C1 segment of cervical spinal cord (tissue), 14 donors: ENCODE measurements around the gene LDHAL6B.

ENCODE experiments used
- DNase-seq, 14 donors: peaks; one replicate each; lab custom pipeline; 2025; lab: John Stamatoyannopoulos, UW

Gene LDHAL6B

DNA sequence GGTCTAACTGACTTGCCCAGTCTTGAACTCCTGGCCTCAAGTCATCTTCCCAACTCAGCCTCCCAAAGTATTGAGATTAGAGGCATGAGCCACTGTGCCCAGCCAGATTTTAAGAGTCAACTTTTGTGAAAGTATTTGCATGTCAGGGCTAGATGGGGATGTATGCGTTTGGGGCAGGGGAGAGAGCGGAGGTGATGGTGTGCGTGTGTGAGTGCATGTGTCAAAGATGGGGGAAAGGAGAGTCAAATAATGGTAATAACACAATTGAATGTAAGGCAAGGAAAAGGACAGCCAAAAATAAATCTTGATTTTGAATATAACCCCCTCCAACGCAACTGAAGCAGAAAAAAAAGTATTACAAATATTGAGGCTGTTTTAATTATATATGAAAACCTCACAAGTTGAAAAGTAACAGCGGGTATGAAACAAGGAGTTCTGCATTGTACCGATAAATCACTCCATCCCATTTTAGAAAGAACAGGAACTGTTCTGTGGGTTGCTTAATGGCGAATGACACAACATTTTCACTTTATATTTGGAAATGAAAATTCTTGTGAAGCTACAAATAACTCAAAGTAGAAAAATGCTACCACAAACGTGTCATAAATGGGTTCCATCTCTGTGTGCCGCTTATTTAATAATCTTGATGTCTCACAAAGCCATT, 29.9 kb upstream of the LDHAL6B start:
- no peak for DNase-seq

DNA sequence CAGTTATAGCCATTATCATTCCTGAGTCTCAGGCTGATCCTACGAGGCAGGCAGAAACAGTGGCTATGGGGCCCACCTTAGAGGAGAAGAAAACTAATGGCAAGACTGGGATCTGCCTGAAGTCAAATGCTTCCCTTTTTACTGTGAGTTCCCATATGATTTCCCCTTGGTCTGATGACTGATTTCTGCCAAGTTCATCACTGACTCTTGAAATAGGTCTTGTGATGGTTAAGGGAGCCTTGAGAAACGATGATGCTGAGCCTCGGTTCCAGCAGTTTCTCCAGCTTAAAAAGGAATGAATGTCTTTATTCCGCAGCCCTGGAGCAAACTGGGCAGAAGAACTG, 29.4 kb upstream of the LDHAL6B start:
- peak in 2 of 14 donors; percentile 18 to 38 for DNase-seq

DNA sequence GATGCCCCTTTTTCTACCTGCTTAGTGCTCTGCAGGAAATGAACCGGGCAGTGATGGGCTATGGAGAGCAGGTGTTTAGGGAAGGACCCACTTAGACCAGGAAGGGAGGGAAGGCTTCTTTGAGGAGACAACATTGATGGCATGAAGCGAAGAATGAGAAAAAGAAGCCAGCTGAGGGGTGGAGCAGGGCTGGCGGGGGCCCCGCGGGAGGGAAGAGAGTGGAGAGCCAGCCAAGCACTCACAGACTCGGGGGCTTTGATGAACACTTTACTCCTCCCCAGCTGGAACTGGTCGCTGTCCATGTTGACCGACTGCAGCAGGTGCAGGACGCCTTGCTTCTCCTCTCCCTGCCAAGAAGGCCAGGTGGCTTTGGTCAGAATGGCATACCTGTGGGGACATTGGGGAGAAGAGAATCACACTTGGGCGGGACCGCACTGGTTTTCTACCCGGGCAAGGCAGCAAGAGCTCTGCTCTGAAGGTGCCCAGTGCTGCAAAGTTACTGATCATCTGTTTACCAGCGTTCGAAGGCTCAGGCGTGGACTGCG, 28.4 kb upstream of the LDHAL6B start:
- DNase-seq, result no peak

DNA sequence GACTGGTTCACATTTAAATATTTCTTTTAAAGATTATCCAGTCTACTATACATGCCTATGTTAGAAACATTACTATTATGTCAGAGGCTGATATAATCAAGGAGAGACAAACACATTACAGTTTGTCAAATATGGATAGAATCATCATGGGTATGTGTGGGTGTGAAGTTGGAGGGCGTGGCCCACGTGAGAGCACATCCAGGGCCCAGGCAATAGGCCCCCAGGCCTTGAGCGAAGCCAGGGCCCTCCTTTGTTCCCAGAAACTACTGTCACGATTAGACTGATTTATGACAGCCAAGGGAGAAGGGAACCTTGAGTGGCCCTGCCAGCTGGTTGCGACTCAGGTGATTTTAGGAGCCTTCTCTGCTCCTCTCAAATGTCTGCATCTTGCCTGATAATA, 26.9 kb upstream of the LDHAL6B start:
- DNase-seq, result no peak

DNA sequence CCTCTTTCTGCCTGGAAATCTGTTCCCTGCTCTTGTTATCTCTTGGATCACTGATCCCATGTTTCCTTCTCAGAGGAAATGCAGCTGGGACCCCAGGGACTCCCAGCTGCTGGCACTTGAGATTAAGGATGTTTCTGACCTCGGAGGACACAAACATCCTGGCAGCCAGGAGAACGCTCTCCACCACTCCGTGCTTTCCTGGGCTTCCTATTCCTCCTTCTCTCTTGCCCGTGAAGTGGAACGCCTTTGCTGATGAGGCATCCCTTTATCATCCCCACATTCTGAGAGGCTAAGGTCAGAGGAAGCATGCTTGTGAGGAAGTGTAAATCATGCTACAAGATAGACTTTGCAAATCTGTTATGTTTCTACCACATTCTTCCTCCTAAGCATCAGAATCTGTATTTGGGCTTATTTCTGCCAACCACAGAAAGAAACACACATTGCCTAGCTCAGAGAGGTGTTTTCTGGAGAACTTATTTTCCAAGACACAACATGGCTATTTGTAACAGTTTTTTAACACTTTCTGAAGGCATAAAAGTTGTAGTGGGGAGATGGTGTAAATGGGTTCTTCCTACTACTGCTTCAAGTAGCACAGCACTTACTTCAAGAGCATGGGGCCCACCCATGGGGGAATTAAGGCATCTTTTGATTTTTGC, 25.6 kb upstream of the LDHAL6B start:
- no peak for DNase-seq

DNA sequence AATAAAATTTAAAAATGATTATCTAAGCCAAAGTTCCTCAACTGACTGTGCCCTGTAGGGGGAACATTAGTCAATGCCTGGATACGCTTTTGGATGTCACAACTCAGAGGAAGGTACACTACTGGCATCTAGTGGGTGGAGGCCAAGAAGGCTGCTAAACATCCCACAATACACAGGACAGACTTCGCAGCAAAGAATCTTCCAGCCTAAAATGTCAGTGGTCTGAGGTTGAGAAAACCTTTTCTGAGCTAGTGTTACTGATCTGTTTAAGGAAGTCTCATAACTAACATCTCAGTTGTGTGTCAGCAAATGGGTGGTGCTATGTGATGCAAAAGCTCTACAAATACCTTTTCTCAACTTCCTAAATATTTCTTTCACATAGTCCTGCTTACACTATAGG, 20.9 kb upstream of the LDHAL6B start:
- DNase-seq, result no peak

DNA sequence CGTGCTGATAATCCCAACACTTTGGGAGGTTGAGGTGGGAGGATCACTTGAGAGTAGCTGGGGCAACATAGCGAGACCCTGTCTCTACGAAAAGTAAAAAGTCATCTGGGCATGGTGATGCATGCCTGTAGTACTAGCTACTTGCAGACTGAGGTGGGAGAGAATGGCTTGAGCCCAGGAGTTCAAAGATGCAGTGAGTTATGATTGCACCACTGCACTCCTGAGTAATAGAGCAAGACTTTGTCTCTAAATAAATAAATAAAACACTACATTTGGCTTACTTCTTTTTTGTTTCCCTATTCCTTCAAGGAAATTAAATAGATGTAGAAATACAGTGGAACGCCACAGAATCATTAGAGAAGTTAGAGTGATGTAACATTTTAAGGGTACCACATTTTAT, 20.1 kb upstream of the LDHAL6B start:
- no peak for DNase-seq

DNA sequence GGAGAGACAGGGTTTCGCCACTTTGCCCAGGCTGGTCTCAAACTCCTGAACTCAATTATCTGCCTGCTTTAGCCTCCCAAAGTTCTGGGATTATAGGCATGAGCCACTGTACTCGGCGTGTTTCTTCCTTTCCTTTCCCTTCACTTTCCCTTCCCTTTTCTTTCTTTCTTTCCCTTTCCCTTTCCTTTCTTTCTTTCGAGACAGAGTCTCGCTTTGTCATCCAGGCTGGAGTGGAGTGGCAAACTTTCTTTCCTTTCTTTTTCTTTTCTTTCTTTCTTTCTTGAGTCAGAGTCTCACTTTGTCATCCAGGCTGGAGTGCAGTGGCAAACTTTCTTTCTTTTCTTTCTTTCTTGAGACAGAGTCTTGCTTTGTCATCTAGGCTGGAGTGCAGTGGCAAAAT, 17.4 kb upstream of the LDHAL6B start:
- DNase-seq, result no peak

DNA sequence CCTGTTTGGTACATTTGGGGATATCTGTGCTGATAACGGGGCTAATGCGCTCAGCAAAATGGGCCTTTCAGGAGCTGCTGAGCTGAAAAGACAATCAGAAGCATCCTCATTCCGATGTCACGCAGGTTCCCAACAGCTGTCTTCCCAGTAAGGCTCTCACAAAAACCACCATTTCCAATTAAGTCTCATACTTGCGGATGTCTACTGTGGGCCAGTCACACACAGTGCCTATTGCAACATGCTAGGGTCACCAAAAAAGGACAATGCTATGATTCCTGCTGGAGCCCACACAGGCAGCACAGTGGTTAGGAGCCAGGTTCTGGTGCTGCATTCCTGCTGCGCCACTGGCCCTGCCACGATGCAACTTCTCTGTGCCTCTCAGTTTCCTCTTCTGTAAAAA, 16.4 kb upstream of the LDHAL6B start:
- no peak for DNase-seq

DNA sequence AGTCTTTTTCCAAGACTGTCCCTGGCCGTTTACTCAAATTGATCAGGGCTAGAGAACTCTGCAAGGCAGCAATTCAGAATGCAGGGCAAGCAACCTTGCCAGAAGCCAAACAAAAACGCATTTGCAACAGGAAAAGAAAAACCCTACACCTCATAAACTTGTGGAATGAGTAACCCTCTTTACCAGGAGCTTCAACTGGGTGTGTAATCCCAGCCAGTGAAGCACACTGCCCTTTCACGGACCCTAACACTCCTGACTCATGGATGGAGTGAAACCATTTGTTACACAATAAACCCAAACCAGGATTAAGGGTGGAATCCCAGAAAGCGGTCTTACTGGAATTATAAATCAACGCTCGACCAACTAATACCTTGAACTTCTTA, 14.8 kb upstream of the LDHAL6B start:
- DNase-seq, result peak in 1 of 14 donors; percentile 26

DNA sequence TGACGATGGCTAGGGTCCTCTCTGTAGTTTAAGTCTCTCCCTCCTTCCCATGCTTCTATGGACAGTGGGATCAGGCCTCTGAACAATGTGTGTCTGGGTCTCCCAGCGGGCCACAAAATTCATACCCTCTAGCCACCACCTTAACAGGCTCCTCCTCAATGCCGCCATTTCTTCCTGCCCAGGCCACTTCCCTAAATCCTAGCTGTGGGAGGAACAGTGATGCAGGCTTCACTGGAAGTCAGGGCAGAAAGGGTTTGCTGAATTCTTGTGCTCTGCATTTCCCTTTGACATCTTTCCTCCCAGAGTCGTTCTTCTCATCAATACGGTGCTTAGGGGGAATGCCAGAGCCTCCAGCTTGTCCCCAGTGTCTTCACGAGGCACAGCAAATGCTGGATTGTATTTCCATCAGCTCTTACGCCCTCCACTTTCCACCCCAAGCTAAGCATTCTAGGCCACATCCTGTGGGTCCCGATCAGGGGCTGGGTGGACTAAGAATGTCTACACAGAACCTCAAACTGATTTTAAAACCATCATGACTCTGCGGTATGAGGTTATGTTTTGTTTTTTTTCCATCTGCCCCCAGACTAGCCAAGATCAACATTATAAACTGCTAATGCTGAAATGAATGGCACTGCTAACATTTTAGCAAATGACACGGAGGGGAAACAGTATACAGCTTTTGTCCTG, 11.9 kb upstream of the LDHAL6B start:
- DNase-seq, result no peak

DNA sequence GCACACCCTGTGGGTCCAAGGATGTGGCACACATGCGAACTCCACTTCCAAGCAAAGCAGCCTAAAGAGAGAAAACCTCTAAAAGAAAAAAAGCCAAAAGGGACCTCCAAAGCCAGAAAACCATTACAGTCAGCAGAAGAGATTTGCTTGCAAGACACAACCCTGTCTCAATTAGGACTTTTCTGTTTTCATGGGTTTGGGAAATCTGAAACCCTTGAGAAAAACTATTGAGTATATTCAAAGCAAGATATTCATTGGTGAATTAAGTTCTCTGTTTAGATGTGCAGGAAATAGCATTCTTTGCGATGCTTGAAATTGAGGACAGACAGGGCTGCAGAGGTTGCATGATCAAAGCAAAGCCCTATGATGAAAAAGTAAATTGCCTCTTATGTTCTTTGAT, 10.2 kb upstream of the LDHAL6B start:
- no peak for DNase-seq

DNA sequence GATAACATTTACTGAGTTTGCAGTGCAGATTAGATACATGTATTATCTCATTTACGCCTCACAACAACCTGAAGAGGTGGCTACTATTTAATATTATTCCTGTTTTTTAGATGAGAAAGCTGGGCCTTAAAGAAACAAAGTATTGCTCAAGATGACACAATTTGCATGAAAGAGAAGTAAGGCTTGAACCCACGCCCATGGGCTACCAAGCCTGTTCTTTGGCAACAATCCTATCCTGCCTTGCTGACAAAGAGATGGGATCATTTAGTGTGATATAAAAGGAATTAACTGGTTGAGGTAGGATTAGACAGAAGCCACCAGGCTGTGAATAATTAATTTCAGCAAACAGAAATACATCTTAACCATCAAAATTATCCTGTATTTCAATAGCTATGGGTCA, 9.2 kb upstream of the LDHAL6B start:
- no peak for DNase-seq

DNA sequence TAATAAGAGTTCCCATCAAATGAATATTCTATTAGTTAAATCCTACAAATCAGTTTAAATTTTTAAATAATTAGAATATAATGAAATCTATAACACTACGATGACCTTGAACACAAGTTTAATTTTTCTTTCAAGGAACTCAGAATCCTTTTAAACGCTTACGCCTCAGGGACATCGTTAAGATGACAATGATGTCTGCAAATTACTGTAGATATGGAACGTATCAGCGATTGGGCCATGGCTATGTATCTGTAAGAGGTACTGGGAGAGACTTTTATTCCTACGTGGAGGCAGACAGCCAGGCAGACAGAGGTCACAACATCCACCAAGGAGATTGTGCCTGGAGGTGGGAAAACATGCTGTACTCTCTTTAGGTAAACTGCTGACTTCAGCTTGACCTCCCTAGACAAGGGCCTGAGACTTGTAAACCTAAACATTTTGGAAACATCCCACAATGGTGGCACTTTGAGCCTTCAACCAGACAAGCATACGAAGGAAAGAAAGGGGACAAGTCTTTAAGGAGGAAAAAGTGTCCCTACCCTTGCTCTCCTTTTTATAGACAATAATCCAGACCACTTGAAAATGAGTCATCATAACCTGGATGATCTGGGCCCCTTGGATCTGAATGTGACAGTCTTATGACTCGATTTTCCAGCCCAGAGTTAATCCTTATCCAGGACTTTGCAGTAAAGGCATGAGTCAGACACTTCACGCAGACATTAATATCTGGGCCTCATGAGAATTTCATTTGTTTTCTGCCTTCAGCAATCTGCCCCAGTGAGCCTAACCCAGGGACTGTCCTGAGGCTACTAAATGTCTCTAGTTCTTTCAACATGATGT, 6.8 kb upstream of the LDHAL6B start:
- no peak for DNase-seq

DNA sequence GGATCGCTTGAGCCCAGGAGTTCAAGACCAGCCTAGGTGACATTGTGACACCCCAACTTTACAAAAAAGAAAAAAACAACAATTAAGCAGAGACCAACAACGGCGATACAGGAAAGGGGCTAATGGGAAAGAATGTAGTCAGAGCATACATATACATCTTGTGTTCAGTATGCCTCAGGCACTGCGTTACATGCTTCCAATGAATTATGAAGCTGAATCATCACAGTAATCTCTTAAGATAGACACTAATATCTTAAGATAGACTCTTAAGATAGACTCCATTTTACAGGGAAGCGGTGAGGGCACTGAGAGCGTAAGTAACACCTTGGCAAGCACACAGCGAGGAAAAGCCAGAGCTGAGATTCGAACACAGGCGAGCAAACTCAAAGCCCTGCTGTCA, 6.1 kb upstream of the LDHAL6B start:
- DNase-seq, result no peak

DNA sequence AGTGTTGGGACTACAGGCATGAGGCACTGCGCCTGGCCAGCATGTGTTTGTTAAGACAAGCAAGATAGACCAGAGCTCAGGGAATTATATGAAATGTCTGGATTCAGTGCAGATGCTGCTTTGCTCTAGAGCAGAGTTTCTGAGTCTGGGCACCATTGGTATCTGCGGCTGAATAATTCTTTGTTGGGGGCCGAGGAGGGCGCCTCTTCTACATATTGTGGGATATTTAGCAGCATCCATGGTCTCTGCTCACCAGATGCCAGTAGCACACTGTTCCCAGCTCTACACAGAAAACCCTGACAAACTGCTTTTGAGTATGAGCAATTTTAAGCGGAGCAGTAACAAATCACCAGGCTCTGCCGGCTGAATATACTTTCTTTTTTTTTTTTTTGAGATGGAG, 3.6 kb upstream of the LDHAL6B start:
- DNase-seq, result no peak

DNA sequence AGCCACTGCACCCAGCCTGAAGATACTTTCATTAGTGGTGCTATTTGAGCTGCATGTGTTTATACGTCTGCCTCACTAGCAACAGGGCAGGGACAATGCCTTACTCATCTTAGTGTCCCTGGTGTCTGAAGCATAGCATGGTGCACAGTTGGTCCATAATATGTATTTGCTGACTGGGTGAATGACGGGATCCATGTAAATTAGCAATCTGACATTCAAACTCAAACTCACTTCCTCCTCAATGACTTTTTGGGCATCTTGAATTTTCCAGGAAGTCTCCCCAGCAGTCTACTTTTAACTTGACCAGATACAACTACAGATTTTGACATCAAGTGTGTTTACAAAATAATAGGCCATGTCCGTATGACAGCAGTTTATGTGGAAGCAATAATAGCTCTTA, 3.0 kb upstream of the LDHAL6B start:
- DNase-seq, result no peak

DNA sequence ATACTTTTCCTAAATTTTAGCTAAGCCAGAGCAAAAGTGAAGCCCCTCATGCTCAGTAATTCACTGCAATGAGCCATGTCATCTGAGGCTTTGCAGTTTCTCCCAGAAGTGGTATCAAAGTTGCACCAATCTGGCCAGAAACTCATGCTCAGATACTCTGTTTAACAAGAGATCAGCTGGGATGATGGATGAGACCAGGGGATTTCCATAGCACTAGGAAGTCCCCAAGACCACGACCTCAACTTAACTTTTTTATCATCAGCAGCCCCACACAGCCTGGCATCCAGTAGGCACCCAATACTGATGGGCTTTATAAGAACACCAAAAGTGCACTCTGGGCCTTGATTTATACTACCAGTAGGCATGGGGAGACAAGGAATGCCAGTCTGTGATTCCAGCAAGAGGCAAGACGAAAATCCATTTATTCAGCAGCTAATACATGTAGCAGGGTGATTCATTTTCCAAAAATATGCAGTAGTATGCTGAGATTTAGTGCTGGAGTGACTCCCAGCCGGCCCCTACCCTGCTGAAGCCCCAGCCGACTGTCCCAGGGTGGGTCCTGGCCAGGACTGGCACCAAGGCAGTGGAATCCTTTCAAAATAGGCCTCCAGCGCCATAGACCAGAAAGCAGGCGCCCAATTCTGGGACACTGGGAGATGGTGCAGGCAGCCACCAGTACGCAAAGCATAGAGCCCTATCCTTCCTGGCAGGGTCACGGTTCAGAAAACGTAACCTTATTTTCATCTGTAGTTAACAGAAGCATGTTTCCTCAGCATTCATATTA, 612 bp upstream of the LDHAL6B start:
- no peak for DNase-seq

DNA sequence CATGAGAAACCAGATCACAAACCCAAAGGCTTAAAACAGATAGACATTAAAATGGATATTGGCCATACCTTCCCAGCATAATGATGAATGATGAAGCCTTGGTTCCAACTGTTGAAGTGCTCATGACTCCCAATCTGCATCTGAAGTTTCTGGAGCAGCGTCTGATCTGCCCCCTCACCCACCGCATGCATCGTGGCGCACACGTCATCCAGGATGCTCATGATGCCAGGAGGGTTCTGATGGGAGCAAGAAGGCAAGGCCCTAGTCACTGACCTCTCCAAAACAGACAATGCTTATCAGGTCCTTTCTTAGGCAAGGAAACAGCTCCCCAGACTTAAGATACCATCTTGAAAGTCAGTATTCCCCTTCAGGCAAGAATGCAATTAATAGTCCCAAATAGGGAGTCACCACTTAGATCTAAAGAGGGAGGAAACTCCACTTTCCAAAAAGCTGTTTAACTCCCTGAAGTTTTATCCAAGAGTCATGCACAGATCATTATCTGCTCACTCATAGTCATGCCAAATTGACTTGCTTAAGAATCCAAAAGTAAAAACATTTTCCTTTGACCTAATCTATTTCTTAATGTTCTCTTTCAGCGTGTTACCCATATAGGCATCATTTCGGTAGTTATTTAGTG, 2.1 kb downstream of the LDHAL6B start:
- DNase-seq, result no peak

DNA sequence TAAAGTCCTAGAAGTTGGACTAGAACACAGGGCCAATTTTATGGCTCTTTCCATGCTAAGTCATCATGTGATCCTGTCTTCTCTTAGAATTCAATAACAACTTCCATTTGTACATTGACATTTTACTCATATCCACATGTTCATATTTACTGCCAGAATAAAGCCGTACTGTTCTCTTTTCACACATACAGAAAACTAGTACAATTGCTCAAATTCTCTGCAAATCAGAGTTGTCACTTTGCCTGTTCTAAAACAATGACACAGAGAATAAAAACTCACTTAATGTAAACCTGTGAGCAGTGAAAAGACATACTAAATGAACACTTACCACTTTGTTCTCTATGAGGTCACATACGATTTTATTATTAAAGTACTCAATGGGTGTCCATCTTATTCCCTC, 3.5 kb downstream of the LDHAL6B start:
- DNase-seq, result no peak

DNA sequence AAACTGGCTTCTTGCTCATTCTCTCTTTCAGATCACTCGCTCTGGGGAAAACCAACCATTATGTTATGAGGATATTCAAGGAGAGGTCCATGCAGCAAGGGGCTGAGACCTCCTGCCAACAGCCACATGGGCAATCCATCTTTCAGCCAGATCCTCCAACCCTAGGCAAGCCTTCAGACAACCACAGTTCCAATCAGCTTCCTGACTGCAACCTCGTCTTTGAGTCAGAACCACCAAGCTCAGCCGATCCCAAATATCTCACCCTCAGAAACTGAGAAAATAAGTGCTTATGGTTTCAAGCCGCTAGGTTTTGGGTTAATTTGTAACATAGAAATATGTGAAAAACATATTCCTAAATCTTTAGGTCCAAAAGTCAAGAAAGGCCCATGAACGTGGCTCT, 10.3 kb downstream of the LDHAL6B start:
- DNase-seq, result no peak
